Esophagus squamous epithelium (tissue), 4 donors: ENCODE measurements around the gene NOL11.

ENCODE experiments used
- CTCF ChIP-seq, 6 experiments: fragments of 450-650 bp in 4 of 6; fragments of 200-600 bp in 2 of 6; sonication (generic) in 2 of 6; IDR thresholded peaks; one replicate each; pipeline ENCODE4 v1.5.1; 2016 to 2019; ENCODE audit warnings: antibody characterized with exemption in 6 of 6, mild to moderate bottlenecking in 4 of 6, moderate library complexity in 4 of 6
- POLR2A ChIP-seq, 4 donors: fragments of 450-650 bp; IDR thresholded peaks; one replicate each; pipeline ENCODE4 v1.6.1; 2017; ENCODE audit warnings: antibody characterized with exemption in 4 of 4, mild to moderate bottlenecking in 4 of 4, moderate library complexity in 3 of 4

GRCh38 chr17:67712375-67712774 is 5.4 kb upstream of the NOL11 start:
- TF ChIP-seq CTCF (IDR thresholded peaks at IDR 0.05) (no peak), POLR2A (IDR thresholded peaks at IDR 0.05) (no peak)
